ENCODE results near the gene RFX3. TPM values are rescaled to one million over a fixed set of nuclear protein-coding genes. Genes with fewer than 3 reads are reported as not detected.
A peak's percentile ranks its signal among the peaks of the same experiment; 100 is the strongest.

The RFX3 gene
- total RNA-seq, 2 experiments from 2014 or later: 22.9 to 24.8 TPM

- TF ChIP-seq CTCF (IDR thresholded peaks at IDR 0.05): no peak
- Histone ChIP-seq H3K9me3 (ENCODE audit: control insufficient read depth in 1 of 2, insufficient read depth in 1 of 2, low read length in 2 of 2) (no peaks in the 10 kb centered on the region), H3K27me3 (ENCODE audit: control insufficient read depth in 1 of 2, insufficient read depth in 2 of 2, low read length in 2 of 2) (no peaks in the 10 kb centered on the region), H3K4me1 (ENCODE audit: insufficient read depth, low read length) (no peaks in the 10 kb centered on the region), H3K36me3 (ENCODE audit: insufficient read depth, low read length) (peaks cover 6% of the 10 kb centered on the region), H3K4me3 (ENCODE audit: low read length) (no peak overlapping the region), H3K27ac (ENCODE audit: low read depth in 1 of 2, low read length in 2 of 2) (no peak overlapping the region)
- H3K27me3 Mint-ChIP-seq: no peaks in the 10 kb centered on the region
- intact Hi-C loops (cut with DNase I, micrococcal nuclease): loop anchor here in 1 of 2 experiments (10.0 kb wide), 1 partner anchor 92 kb away; no protein-coding TSS in a partner anchor
- H3K9me3 Mint-ChIP-seq: peaks cover 5% of the 10 kb centered on the region
- peaks cover 37% of the 10 kb centered on the region for H3K4me1 Mint-ChIP-seq (ENCODE audit: low read depth)
- ChIA-PET CTCF (no interaction called here), POLR2A (interaction anchor here (0.6 kb wide), 1 partner anchor 8 kb away, joined by 3 read pairs; no protein-coding TSS in a partner anchor)
- peaks cover 81% of the 10 kb centered on the region for H3K36me3 Mint-ChIP-seq (ENCODE audit: low read depth)
- DNase-seq: no peak
- H3K4me3 Mint-ChIP-seq: no peak overlapping the region
- ATAC-seq (ENCODE audit: poor library complexity): no peak
- H3K27ac Mint-ChIP-seq: no peak overlapping the region
These were observed 139.0 kb downstream of the RFX3 start for GRCh38 chr9:3386753-3387152.

GRCh38 chr9:3385871-3386270 lies 139.9 kb downstream of the RFX3 start:
- Mint-ChIP-seq H3K27me3 (no peaks in the 10 kb centered on the region), H3K9me3 (peaks cover 5% of the 10 kb centered on the region), H3K4me1 (ENCODE audit: low read depth) (peaks cover 36% of the 10 kb centered on the region), H3K4me3 (no peak overlapping the region), H3K36me3 (ENCODE audit: low read depth) (peaks cover 72% of the 10 kb centered on the region), H3K27ac (no peak overlapping the region)
- DNase-seq (peak in 3 of 14 experiments; percentile 18 to 28 (median 19)), ATAC-seq (ENCODE audit: poor library complexity) (no peak)
- intact Hi-C loops (cut with DNase I, micrococcal nuclease): loop anchor here in 1 of 2 experiments (10.0 kb wide), 1 partner anchor 91 kb away; no protein-coding TSS in a partner anchor
- Histone ChIP-seq H3K9me3 (ENCODE audit: control insufficient read depth in 1 of 2, insufficient read depth in 1 of 2, low read length in 2 of 2) (no peaks in the 10 kb centered on the region), H3K4me3 (ENCODE audit: low read length) (no peak overlapping the region), H3K27me3 (ENCODE audit: control insufficient read depth in 1 of 2, insufficient read depth in 2 of 2, low read length in 2 of 2) (no peaks in the 10 kb centered on the region), H3K36me3 (ENCODE audit: insufficient read depth, low read length) (peaks cover 6% of the 10 kb centered on the region), H3K27ac (ENCODE audit: low read depth in 1 of 2, low read length in 2 of 2) (no peak overlapping the region), H3K4me1 (ENCODE audit: insufficient read depth, low read length) (no peaks in the 10 kb centered on the region)
- ChIA-PET POLR2A (no interaction called here), CTCF (no interaction called here)
- TF ChIP-seq CTCF (IDR thresholded peaks at IDR 0.05): no peak

GRCh38 chr9:3371842-3372241 lies 154.0 kb downstream of the RFX3 start:
- ChIA-PET POLR2A (no interaction called here), CTCF (no interaction called here)
- DNase-seq: no peak
- no peak overlapping the region for H3K27ac ChIP-seq (ENCODE audit: low read depth in 1 of 2, low read length in 2 of 2)
- no peak overlapping the region for H3K4me3 ChIP-seq (ENCODE audit: low read length)
- H3K4me1 ChIP-seq (ENCODE audit: insufficient read depth, low read length): no peaks in the 10 kb centered on the region
- intact Hi-C loops (cut with DNase I, micrococcal nuclease): no loop called here
- ATAC-seq (ENCODE audit: poor library complexity): no peak
- Mint-ChIP-seq H3K4me1 (ENCODE audit: low read depth) (peaks cover 6% of the 10 kb centered on the region), H3K36me3 (ENCODE audit: low read depth) (peaks cover 11% of the 10 kb centered on the region), H3K4me3 (no peak overlapping the region), H3K27me3 (no peaks in the 10 kb centered on the region), H3K9me3 (no peaks in the 10 kb centered on the region), H3K27ac (no peak overlapping the region)
- TF ChIP-seq CTCF (IDR thresholded peaks at IDR 0.05): no peak
- no peaks in the 10 kb centered on the region for H3K9me3 ChIP-seq (ENCODE audit: control insufficient read depth in 1 of 2, insufficient read depth in 1 of 2, low read length in 2 of 2)
- no peaks in the 10 kb centered on the region for H3K36me3 ChIP-seq (ENCODE audit: insufficient read depth, low read length)
- no peaks in the 10 kb centered on the region for H3K27me3 ChIP-seq (ENCODE audit: control insufficient read depth in 1 of 2, insufficient read depth in 2 of 2, low read length in 2 of 2)
